Spleen (tissue), 7 donors: Measurements from ENCODE around the gene EVL.

ENCODE experiments used
- POLR2A ChIP-seq, 3 donors: fragments of 450-650 bp; IDR thresholded peaks; one replicate each; pipeline ENCODE4 v1.5.1; 2017; ENCODE audit warnings: antibody characterized with exemption in 3 of 3, mild to moderate bottlenecking in 1 of 3
- TF ChIP-seq, protein P1 (sequence below), 11 experiments: fragments of 200-600 bp in 7 of 11; fragments of 450-650 bp in 4 of 11; sonication (generic) in 4 of 11; IDR thresholded peaks in 8 of 11; conservative IDR thresholded peaks in 3 of 11; 1 replicate in 7 of 11; 2 replicates in 4 of 11; pipeline versions ENCODE4 v1.4.0 to v1.8.0; 2016 to 2021; ENCODE audit warnings: antibody characterized with exemption in 11 of 11, inconsistent platforms in 4 of 11, mild to moderate bottlenecking in 1 of 11
- donor health status: DM: no; HTN: no; CAD: no; lungs with moderate emphysema.
- donor health status: DM: no; HTN: no; CAD: no.
- donor health status: DM: no; HTN: no; CAD: no.

DNA sequence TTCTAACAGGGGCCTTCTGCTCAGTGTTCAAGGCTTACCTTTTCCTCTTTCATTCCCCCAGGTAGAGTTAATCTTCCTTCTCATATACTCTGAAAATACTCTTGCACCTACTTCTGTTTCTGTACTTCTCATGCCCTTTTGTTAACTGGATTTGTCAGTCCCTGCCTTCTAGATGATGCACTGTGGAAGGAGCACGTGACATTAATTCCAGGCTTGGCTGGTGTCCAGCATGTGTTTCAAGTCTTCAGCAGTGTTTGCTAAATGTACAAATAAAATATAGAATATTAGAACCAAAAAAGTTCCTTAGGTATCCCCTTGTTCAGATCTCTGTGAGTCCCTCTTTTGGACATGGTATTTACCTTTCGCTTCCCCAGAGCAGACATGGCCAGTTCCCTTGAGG, 27.9 kb upstream of the EVL start:
- TF ChIP-seq, protein P1, sequence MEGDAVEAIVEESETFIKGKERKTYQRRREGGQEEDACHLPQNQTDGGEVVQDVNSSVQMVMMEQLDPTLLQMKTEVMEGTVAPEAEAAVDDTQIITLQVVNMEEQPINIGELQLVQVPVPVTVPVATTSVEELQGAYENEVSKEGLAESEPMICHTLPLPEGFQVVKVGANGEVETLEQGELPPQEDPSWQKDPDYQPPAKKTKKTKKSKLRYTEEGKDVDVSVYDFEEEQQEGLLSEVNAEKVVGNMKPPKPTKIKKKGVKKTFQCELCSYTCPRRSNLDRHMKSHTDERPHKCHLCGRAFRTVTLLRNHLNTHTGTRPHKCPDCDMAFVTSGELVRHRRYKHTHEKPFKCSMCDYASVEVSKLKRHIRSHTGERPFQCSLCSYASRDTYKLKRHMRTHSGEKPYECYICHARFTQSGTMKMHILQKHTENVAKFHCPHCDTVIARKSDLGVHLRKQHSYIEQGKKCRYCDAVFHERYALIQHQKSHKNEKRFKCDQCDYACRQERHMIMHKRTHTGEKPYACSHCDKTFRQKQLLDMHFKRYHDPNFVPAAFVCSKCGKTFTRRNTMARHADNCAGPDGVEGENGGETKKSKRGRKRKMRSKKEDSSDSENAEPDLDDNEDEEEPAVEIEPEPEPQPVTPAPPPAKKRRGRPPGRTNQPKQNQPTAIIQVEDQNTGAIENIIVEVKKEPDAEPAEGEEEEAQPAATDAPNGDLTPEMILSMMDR (IDR thresholded peaks at IDR 0.05 in 8 of 11, conservative IDR thresholded peaks at IDR 0.05 in 3 of 11), result no peak
- TF ChIP-seq POLR2A (IDR thresholded peaks at IDR 0.05), result no peak
